Trophoblast cell (in vitro differentiated cells and primary cell): ENCODE measurements around the gene CAPN13.
A peak's percentile ranks its signal among the peaks of the same experiment; 100 is the strongest.

Experiments used
- DNase-seq, 2 donors: peaks; one replicate each; pipeline ENCODE4 v3.0.0-alpha.2; 2016
- H2AFZ ChIP-seq: 2 replicates; pipeline ENCODE4 v1.6.1; 2013; ENCODE audit warnings: low read length, moderate library complexity, mild to moderate bottlenecking; ENCODE audit not compliant: insufficient read depth, poor library complexity
- H2AK5ac ChIP-seq: 2 replicates; pipeline ENCODE4 v1.6.1; 2013; ENCODE audit warnings: mild to moderate bottlenecking, low read length
- H2BK120ac ChIP-seq: 2 replicates; pipeline ENCODE4 v1.6.1; 2013; ENCODE audit warnings: low read length, mild to moderate bottlenecking, moderate library complexity; ENCODE audit not compliant: insufficient read depth, poor library complexity
- H2BK12ac ChIP-seq: 2 replicates; pipeline ENCODE4 v1.6.1; 2013; ENCODE audit warnings: mild to moderate bottlenecking, low read length, moderate library complexity
- H2BK5ac ChIP-seq: 2 replicates; pipeline ENCODE4 v1.6.1; 2013; ENCODE audit warnings: low read length, low read depth, moderate library complexity, mild to moderate bottlenecking; ENCODE audit not compliant: poor library complexity
- H3K14ac ChIP-seq: 2 replicates; pipeline ENCODE4 v1.6.1; 2013; ENCODE audit warnings: mild to moderate bottlenecking, low read length
- H3K18ac ChIP-seq: 2 replicates; pipeline ENCODE4 v1.6.1; 2013; ENCODE audit warnings: mild to moderate bottlenecking, low read length
- H3K23ac ChIP-seq: 2 replicates; pipeline ENCODE4 v1.6.1; 2013; ENCODE audit warnings: low read length
- H3K27ac ChIP-seq: 2 replicates; pipeline ENCODE4 v1.5.1; 2013; ENCODE audit warnings: low read depth, mild to moderate bottlenecking, inconsistent platforms, low read length, moderate library complexity
- H3K27me3 ChIP-seq: 2 replicates; pipeline ENCODE4 v1.6.1; 2013; ENCODE audit warnings: inconsistent platforms, mild to moderate bottlenecking, low read length, moderate library complexity; ENCODE audit not compliant: insufficient read depth
- H3K36me3 ChIP-seq, 2 experiments: 1 replicate in 1 of 2; 2 replicates in 1 of 2; pipeline ENCODE4 v1.6.1; 2013; ENCODE audit warnings: low read length in 2 of 2, mild to moderate bottlenecking in 2 of 2, moderate library complexity in 1 of 2; ENCODE audit not compliant: insufficient read depth in 2 of 2, control insufficient read depth in 1 of 2
- H3K4ac ChIP-seq: 2 replicates; pipeline ENCODE4 v1.6.1; 2013; ENCODE audit warnings: low read depth, mild to moderate bottlenecking, low read length, moderate library complexity
- H3K4me1 ChIP-seq, 2 experiments: 1 replicate in 1 of 2; 2 replicates in 1 of 2; pipeline ENCODE4 v1.6.1; 2013; ENCODE audit warnings: low read length in 2 of 2, mild to moderate bottlenecking in 2 of 2, moderate library complexity in 1 of 2; ENCODE audit not compliant: insufficient read depth in 2 of 2, control insufficient read depth in 1 of 2
- H3K4me2 ChIP-seq: 2 replicates; pipeline ENCODE4 v1.6.1; 2013; ENCODE audit warnings: inconsistent platforms, mild to moderate bottlenecking, low read length, moderate library complexity
- H3K4me3 ChIP-seq: 2 replicates; pipeline ENCODE4 v1.5.1; 2013; ENCODE audit warnings: mild to moderate bottlenecking, low read depth, low read length, inconsistent platforms
- H3K79me1 ChIP-seq: one replicate; pipeline ENCODE4 v1.6.1; 2013; ENCODE audit warnings: low read length
- H3K79me2 ChIP-seq: 2 replicates; pipeline ENCODE4 v1.6.1; 2013; ENCODE audit warnings: low read length, mild to moderate bottlenecking; ENCODE audit not compliant: control insufficient read depth, insufficient read depth, poor library complexity
- H3K9ac ChIP-seq: 2 replicates; pipeline ENCODE4 v1.6.1; 2013; ENCODE audit warnings: mild to moderate bottlenecking, low read length
- H3K9me3 ChIP-seq: 2 replicates; pipeline ENCODE4 v1.6.1; 2013; ENCODE audit warnings: low read depth, mild to moderate bottlenecking, control low read depth, inconsistent platforms, low read length; ENCODE audit not compliant: insufficient read depth
- H4K12ac ChIP-seq: 2 replicates; pipeline ENCODE4 v1.6.1; 2013; ENCODE audit warnings: low read depth, mild to moderate bottlenecking, low read length, moderate library complexity
- H4K8ac ChIP-seq: 2 replicates; pipeline ENCODE4 v1.6.1; 2013; ENCODE audit warnings: low read depth, mild to moderate bottlenecking, low read length, moderate library complexity
- H4K91ac ChIP-seq: one replicate; pipeline ENCODE4 v1.6.1; 2013; ENCODE audit warnings: low read depth, mild to moderate bottlenecking, low read length, moderate library complexity
- WGBS: extraction: QIAGEN DNeasy Blood & Tissue Kit; methylation state at CpG from one replicate; pipeline ENCODE4 v1.1.7; 2013; ENCODE audit warnings: missing lambda C conversion rate; ENCODE audit not compliant: insufficient read length, insufficient coverage; ENCODE audit errors: extremely low coverage; 5-methylcytosine and 5-hydroxymethylcytosine counted together

The CAPN13 gene

DNA sequence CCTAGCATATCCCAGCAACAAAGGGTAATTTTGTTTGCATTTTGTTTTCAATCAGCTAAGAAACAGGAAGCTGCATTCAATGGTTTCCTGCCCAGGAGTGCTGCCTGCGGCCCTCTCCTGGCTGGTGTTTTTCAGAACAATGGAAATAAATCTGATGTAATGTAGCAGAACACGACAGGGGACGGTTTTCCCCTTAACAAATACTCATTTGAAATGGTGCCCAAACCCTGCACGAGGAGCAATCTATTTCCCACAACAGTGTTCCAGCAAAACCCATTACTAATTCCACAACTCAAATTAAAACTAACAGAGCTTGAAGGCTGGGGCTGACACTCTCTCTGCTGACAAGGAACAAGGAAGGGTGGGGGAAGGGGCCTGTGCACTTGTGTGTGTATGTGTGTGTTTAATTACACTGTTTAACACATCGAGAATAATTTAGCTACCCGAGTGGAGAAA lies 8.7 kb downstream of the CAPN13 start:
- Histone ChIP-seq H2BK120ac (no peak overlapping the region), H2AFZ (no peak overlapping the region), H4K91ac (no peak overlapping the region), H3K27me3 (no peaks in the 10 kb centered on the region), H3K23ac (no peak overlapping the region), H3K9me3 (peaks cover 2% of the 10 kb centered on the region), H2BK12ac (no peak overlapping the region), H3K14ac (no peak overlapping the region), H3K36me3 (no peaks in the 10 kb centered on the region), H3K18ac (no peak overlapping the region), H3K79me2 (no peaks in the 10 kb centered on the region), H3K4ac (no peak overlapping the region), H3K4me3 (no peak overlapping the region), H2BK5ac (no peak overlapping the region), H2AK5ac (no peak overlapping the region), H3K4me1 (no peaks in the 10 kb centered on the region), H4K12ac (no peak overlapping the region), H3K9ac (no peak overlapping the region), H4K8ac (no peak overlapping the region), H3K79me1 (no peaks in the 10 kb centered on the region), H3K27ac (no peak overlapping the region), H3K4me2 (no peak overlapping the region)
- no CpG with 5 or more reads among the region's 6 CpGs for WGBS
- no peak for DNase-seq

DNA sequence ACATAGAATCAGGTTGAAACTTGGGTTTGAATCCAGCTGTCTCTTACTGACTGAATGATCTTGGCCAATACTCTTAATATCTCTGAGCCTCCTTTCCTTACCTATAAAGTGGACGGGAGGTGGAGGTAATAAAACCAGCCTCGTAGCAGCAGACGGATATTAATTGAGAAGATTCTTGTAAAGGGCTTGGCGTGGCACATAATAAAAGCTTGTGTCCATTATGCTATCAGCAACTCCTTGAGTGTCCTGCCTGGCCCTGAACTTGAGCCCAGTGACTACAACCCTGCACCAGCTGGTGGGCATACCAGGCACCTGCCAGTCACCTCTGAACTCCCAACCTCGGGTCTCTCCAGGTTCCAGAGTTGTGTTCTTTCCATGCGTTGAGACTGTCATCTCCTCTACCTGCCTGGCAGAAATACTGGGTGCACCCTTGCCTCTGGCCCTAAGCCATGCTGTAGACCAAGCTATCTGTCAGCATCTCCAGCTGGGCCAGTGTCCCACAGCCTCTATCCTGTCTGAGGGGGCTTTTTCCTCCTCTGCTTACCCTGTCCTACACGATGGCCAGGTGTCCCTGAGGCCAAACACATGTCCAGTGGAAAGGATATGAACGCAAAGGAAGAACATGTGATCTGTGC lies 9.7 kb downstream of the CAPN13 start:
- H3K9ac ChIP-seq, result no peak overlapping the region
- no peak overlapping the region for H3K4ac ChIP-seq
- H3K23ac ChIP-seq, result no peak overlapping the region
- no peak overlapping the region for H4K91ac ChIP-seq
- no peak overlapping the region for H2BK12ac ChIP-seq
- no peak overlapping the region for H4K8ac ChIP-seq
- H2AK5ac ChIP-seq, result no peak overlapping the region
- no peaks in the 10 kb centered on the region for H3K4me1 ChIP-seq
- H2AFZ ChIP-seq, result no peak overlapping the region
- H3K4me3 ChIP-seq, result no peak overlapping the region
- no peak overlapping the region for H4K12ac ChIP-seq
- no peaks in the 10 kb centered on the region for H3K27me3 ChIP-seq
- H2BK120ac ChIP-seq, result no peak overlapping the region
- H3K18ac ChIP-seq, result no peak overlapping the region
- no peak overlapping the region for H2BK5ac ChIP-seq
- no peaks in the 10 kb centered on the region for H3K36me3 ChIP-seq
- WGBS, result no CpG with 5 or more reads among the region's 8 CpGs
- no peak overlapping the region for H3K27ac ChIP-seq
- H3K79me2 ChIP-seq, result no peaks in the 10 kb centered on the region
- H3K14ac ChIP-seq, result no peak overlapping the region
- no peak overlapping the region for H3K4me2 ChIP-seq
- DNase-seq, result no peak
- H3K9me3 ChIP-seq, result no peaks in the 10 kb centered on the region
- H3K79me1 ChIP-seq, result no peaks in the 10 kb centered on the region

DNA sequence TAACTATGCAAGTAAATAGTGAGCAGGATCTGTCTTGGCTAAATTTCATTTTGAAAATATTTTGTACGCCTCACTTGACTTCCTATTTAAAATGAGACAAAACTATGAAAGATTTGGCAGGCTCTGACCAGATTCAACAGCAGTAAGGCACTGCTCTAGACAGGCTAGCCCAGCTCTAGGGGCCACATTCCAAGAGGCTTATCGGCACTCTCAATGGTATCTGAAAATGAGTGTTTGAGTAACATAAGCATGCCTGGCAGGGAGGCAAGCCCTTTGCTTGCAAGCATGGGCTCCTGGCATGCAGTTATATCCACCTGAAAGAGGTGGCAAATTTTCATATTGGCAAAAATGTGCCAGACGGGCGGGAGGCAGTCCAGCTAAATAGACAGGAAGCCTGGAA lies 10.5 kb downstream of the CAPN13 start:
- Histone ChIP-seq H3K27ac (no peak overlapping the region), H3K79me1 (no peaks in the 10 kb centered on the region), H2AK5ac (no peak overlapping the region), H3K4me3 (no peak overlapping the region), H3K4me1 (no peaks in the 10 kb centered on the region), H3K4ac (no peak overlapping the region), H3K36me3 (no peaks in the 10 kb centered on the region), H2BK5ac (no peak overlapping the region), H4K8ac (no peak overlapping the region), H3K79me2 (no peaks in the 10 kb centered on the region), H3K14ac (no peak overlapping the region), H2AFZ (no peak overlapping the region), H3K9ac (no peak overlapping the region), H3K27me3 (no peaks in the 10 kb centered on the region), H3K23ac (no peak overlapping the region), H3K18ac (no peak overlapping the region), H3K4me2 (no peak overlapping the region), H4K91ac (no peak overlapping the region), H2BK120ac (no peak overlapping the region), H4K12ac (no peak overlapping the region), H2BK12ac (no peak overlapping the region), H3K9me3 (no peaks in the 10 kb centered on the region)
- no CpG with 5 or more reads among the region's 4 CpGs for WGBS
- peak; percentile 50 to 81 for DNase-seq

DNA sequence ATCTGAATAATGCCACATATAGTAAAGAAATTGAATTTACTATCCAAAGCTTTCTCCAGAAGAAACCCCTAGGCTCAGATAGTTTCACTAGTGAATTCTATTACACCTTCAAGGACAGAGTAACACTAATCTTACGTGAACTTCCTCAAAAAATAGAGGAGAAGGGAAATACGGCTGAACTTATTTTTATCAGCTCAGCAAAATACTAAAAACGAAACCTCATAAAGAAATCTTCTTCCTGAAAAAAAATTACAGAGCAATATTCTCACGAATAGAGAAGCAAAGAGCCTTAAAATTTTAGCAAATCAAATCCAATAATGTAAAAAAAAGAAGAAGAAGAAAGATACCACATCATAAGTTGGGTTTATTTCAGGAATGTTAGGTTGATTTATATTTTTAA lies 14.7 kb downstream of the CAPN13 start:
- H3K79me2 ChIP-seq, result no peaks in the 10 kb centered on the region
- no peaks in the 10 kb centered on the region for H3K9me3 ChIP-seq
- H2BK120ac ChIP-seq, result no peak overlapping the region
- no peak overlapping the region for H3K4me2 ChIP-seq
- no peak overlapping the region for H3K27ac ChIP-seq
- no peak overlapping the region for H2BK5ac ChIP-seq
- no CpG with 5 or more reads among the region's 4 CpGs for WGBS
- no peak overlapping the region for H3K4ac ChIP-seq
- H4K8ac ChIP-seq, result no peak overlapping the region
- H3K9ac ChIP-seq, result no peak overlapping the region
- H3K14ac ChIP-seq, result no peak overlapping the region
- no peak overlapping the region for H2BK12ac ChIP-seq
- H2AK5ac ChIP-seq, result no peak overlapping the region
- H4K91ac ChIP-seq, result no peak overlapping the region
- H4K12ac ChIP-seq, result no peak overlapping the region
- H3K23ac ChIP-seq, result no peak overlapping the region
- H3K79me1 ChIP-seq, result no peaks in the 10 kb centered on the region
- no peak overlapping the region for H3K4me3 ChIP-seq
- H3K18ac ChIP-seq, result no peak overlapping the region
- H3K27me3 ChIP-seq, result no peaks in the 10 kb centered on the region
- no peaks in the 10 kb centered on the region for H3K4me1 ChIP-seq
- DNase-seq, result no peak
- no peak overlapping the region for H2AFZ ChIP-seq
- H3K36me3 ChIP-seq, result no peaks in the 10 kb centered on the region
